ENCODE results near the gene CYTH4. TPM values are rescaled to one million over a fixed set of nuclear protein-coding genes. Genes with fewer than 3 reads are reported as not detected.

The CYTH4 gene
- total and polyA plus RNA-seq, 2 of the 13 experiments (the other 11 are each of a cell fraction or from before 2014, with no cell fraction given) = not detected

DNA sequence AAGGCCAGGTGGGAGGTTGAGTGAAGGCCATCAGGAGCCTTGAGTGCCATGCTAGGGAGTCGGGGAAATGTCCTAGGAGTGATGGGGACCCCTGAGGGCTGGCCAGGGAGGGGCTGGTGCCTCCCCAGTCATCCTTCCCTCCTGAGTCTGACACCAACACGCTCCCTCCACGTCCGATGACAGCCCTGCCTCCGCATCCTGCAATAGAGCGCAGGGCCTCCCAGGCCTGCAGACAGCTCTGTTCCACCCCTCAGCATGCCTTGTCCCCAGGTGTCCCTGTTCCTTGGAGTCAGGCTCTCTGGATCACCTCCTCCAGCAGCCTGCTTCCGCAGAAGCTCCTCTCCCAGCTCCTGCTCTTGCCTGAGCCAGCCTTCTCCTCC is 41.4 kb upstream of the CYTH4 start:
- no peak for ATAC-seq
- Histone ChIP-seq H3K9me3 (ENCODE audit: low read length) (no peaks in the 10 kb centered on the region), H3K27me3 (ENCODE audit: control insufficient read depth in 1 of 2, insufficient read depth in 2 of 2, low read length in 2 of 2) (peaks cover 0 to 47% of the 10 kb centered on the region in 2 experiments; a peak in 3 of 5 replicates), H3K4me2 (ENCODE audit: low read depth, low read length) (no peak overlapping the region), H2AFZ (ENCODE audit: low read length) (no peak overlapping the region), H3K79me2 (ENCODE audit: insufficient read depth, low read length) (no peaks in the 10 kb centered on the region), H3K4me3 (replicated peaks in 1 of 3; ENCODE audit: insufficient read depth in 1 of 3, low read depth in 2 of 3, low read length in 3 of 3) (no peak overlapping the region), H4K20me1 (ENCODE audit: insufficient read depth, low read length) (peaks cover 2% of the 10 kb centered on the region; the same call in 1 of the 2 replicates), H3K27ac (ENCODE audit: extremely low read length, insufficient read depth, low read length) (no peak overlapping the region), H3K4me1 (ENCODE audit: insufficient read depth, low read length) (0 out of 2 replicates have a peak, but pooled peaks cover 5% of the 10 kb centered on the region), H3K9ac (ENCODE audit: insufficient read depth, low read depth, low read length) (no peak overlapping the region), H3K36me3 (replicated peaks in 1 of 2; ENCODE audit: control insufficient read depth in 1 of 2, insufficient read depth in 2 of 2, low read length in 2 of 2) (no peaks in the 10 kb centered on the region)
- intact Hi-C loops (cut with micrococcal nuclease; ENCODE audit: unreplicated experiment) = no loop called here
- no peak for FAIRE-seq
- in situ Hi-C loops (cut with HindIII; ENCODE audit: extremely low pct_ligation_motif_present, low pct_unique_long_range_greater_than_20kb) = no loop called here
- ChIA-PET POLR2A (no interaction called here), CTCF (ENCODE audit: low intra/inter-chr PET ratio, low total read pairs) (no interaction called here)
- no peak for TF ChIP-seq ZNF616 (CRISPR knock-in tag; IDR thresholded peaks at IDR 0.05; ENCODE audit: low read depth)
- no peak for TF ChIP-seq ZNF44 (CRISPR knock-in tag; IDR thresholded peaks at IDR 0.05)
- TF ChIP-seq, protein P1, sequence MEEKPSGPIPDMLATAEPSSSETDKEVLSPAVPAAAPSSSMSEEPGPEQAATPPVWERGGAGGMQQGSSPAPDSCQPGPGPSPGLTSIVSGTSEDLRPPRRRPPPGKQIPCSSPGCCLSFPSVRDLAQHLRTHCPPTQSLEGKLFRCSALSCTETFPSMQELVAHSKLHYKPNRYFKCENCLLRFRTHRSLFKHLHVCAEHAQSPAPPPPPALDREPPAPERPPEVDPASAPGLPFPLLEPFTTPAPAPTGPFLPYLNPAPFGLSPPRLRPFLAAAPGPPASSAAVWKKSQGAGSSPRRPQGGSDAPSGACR (CRISPR knock-in tag; IDR thresholded peaks at IDR 0.05) = no peak
- 65% methylated on average over 4 of the region's 7 CpGs for WGBS (ENCODE audit: low lambda C conversion rate)
- no TSS peak for BruUV-seq (replicated peaks)
- no peak for DNase-seq (ENCODE audit: low spot score)

DNA sequence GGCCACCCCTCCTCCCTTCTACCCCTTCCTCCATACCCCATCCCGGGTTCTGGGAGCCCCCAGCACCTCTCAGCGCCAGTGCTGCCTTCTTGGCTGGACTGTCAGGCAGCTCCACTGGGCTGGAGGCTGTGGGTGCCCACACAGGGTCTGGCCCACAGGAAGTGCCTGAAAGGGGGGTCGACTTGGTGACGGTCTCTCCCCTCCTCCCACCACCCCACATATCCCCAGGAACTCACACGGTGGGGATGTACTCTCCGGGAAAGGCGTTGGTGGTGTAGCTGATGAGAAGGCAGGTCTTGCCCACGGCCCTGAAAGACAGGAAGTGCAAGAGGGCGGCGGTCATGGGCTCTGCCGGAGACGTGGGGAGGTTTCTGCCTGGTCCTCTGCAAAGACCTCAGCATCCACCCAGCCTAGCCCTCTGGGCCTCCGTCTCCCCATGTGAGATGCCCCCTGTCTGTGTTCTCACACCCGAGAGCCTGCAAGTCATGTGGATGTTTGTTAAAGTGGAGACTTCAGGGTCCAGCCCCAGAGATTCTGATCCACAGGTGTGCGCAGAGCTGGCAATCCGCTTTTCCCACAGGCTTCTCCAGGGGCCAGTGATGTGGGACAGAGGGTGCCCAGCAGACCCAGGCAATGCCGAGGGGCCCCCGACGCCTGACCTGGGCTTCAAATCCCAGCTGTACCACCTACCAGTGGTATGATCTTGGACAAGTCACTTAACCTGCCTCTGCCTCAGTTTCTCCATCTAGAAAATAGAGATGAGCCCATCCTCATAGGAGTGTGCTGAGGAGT is 40.8 kb upstream of the CYTH4 start:
- no peak for TF ChIP-seq MBD4 (IDR thresholded peaks at IDR 0.05; ENCODE audit: borderline replicate concordance, low read length)
- TF ChIP-seq JDP2 (CRISPR knock-in tag; IDR thresholded peaks at IDR 0.05; ENCODE audit: borderline replicate concordance) = no peak
- TF ChIP-seq TCF7L2 (IDR thresholded peaks at IDR 0.05; ENCODE audit: low read depth, low read length) = no peak
- TF ChIP-seq, protein P2, sequence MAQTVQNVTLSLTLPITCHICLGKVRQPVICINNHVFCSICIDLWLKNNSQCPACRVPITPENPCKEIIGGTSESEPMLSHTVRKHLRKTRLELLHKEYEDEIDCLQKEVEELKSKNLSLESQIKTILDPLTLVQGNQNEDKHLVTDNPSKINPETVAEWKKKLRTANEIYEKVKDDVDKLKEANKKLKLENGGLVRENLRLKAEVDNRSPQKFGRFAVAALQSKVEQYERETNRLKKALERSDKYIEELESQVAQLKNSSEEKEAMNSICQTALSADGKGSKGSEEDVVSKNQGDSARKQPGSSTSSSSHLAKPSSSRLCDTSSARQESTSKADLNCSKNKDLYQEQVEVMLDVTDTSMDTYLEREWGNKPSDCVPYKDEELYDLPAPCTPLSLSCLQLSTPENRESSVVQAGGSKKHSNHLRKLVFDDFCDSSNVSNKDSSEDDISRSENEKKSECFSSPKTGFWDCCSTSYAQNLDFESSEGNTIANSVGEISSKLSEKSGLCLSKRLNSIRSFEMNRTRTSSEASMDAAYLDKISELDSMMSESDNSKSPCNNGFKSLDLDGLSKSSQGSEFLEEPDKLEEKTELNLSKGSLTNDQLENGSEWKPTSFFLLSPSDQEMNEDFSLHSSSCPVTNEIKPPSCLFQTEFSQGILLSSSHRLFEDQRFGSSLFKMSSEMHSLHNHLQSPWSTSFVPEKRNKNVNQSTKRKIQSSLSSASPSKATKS (CRISPR knock-in tag; IDR thresholded peaks at IDR 0.05) = no peak
- TF ChIP-seq SMARCE1 (IDR thresholded peaks at IDR 0.05; ENCODE audit: borderline replicate concordance) = no peak
- no peak for TF ChIP-seq MIER2 (CRISPR knock-in tag; IDR thresholded peaks at IDR 0.05)
- no peak for TF ChIP-seq RBM39 (IDR thresholded peaks at IDR 0.05; ENCODE audit: low read depth, low read length, poor library complexity, severe bottlenecking)
- H3K4me3 ChIP-seq (replicated peaks in 1 of 3; ENCODE audit: insufficient read depth in 1 of 3, low read depth in 2 of 3, low read length in 3 of 3) = no peak overlapping the region
- POLR2A ChIA-PET = no interaction called here
- H3K9ac ChIP-seq (ENCODE audit: insufficient read depth, low read depth, low read length) = no peak overlapping the region
- FAIRE-seq = no peak
- in situ Hi-C loops (cut with HindIII; ENCODE audit: extremely low pct_ligation_motif_present, low pct_unique_long_range_greater_than_20kb) (no loop called here), intact Hi-C loops (cut with micrococcal nuclease; ENCODE audit: unreplicated experiment) (no loop called here)
- no peaks in the 10 kb centered on the region for H3K79me2 ChIP-seq (ENCODE audit: insufficient read depth, low read length)
- no peaks in the 10 kb centered on the region for H3K9me3 ChIP-seq (ENCODE audit: low read length)
- no TSS peak for BruUV-seq (replicated peaks)
- H3K36me3 ChIP-seq (replicated peaks in 1 of 2; ENCODE audit: control insufficient read depth in 1 of 2, insufficient read depth in 2 of 2, low read length in 2 of 2) = no peaks in the 10 kb centered on the region
- H4K20me1 ChIP-seq (ENCODE audit: insufficient read depth, low read length) = peaks cover 2% of the 10 kb centered on the region; the same call in 1 of the 2 replicates
- CTCF ChIA-PET (ENCODE audit: low intra/inter-chr PET ratio, low total read pairs) = no interaction called here
- no peak overlapping the region for H3K4me2 ChIP-seq (ENCODE audit: low read depth, low read length)
- H2AFZ ChIP-seq (ENCODE audit: low read length) = no peak overlapping the region
- 0 out of 2 replicates have a peak, but pooled peaks cover 5% of the 10 kb centered on the region for H3K4me1 ChIP-seq (ENCODE audit: insufficient read depth, low read length)
- H3K27me3 ChIP-seq (ENCODE audit: control insufficient read depth in 1 of 2, insufficient read depth in 2 of 2, low read length in 2 of 2) = peaks cover 0 to 47% of the 10 kb centered on the region in 2 experiments; a peak in 3 of 5 replicates
- no peak for DNase-seq (ENCODE audit: low spot score)
- no peak overlapping the region for H3K27ac ChIP-seq (ENCODE audit: extremely low read length, insufficient read depth, low read length)
- no peak for ATAC-seq
- 44% methylated on average over 13 of the region's 19 CpGs for whole genome bisulfite sequencing (ENCODE audit: low lambda C conversion rate)
